Right forelimb (tissue), 1 donor: ENCODE data around the gene P3H1.
"Not testable (repeated sequence)": the region's sequence is repeated elsewhere in the genome, so short reads cannot be mapped to it uniquely, and the experiment has no call there.

ENCODE experiments used
- DNase-seq: peaks from one replicate; pipeline ENCODE4 v3.0.0-alpha.2; 2018

P3H1 gene

GRCh38 chr1:42730002-42730401 is 36.8 kb downstream of the P3H1 start:
- no peak for DNase-seq

- DNase-seq: not testable (repeated sequence)
Observed at GRCh38 chr1:42725820-42726219, 41.0 kb downstream of the P3H1 start.

GRCh38 chr1:42723511-42723910 is 43.3 kb downstream of the P3H1 start:
- DNase-seq: no peak

GRCh38 chr1:42722403-42722802 is 44.4 kb downstream of the P3H1 start:
- not testable (repeated sequence) for DNase-seq

GRCh38 chr1:42721926-42722325 is 44.9 kb downstream of the P3H1 start:
- no peak for DNase-seq

- no peak for DNase-seq
Observed at GRCh38 chr1:42720868-42721267, 46.0 kb downstream of the P3H1 start.

GRCh38 chr1:42714441-42714840 is 52.4 kb downstream of the P3H1 start:
- DNase-seq: not testable (repeated sequence)

- DNase-seq: no peak
Observed at GRCh38 chr1:42713293-42713692, 53.5 kb downstream of the P3H1 start.

GRCh38 chr1:42712808-42713207 is 54.0 kb downstream of the P3H1 start:
- not testable (repeated sequence) for DNase-seq

- no peak for DNase-seq
Observed at GRCh38 chr1:42703888-42704464, 62.9 kb downstream of the P3H1 start.

GRCh38 chr1:42700006-42700405 is 66.8 kb downstream of the P3H1 start:
- DNase-seq: no peak

GRCh38 chr1:42698081-42698813 is 68.6 kb downstream of the P3H1 start:
- no peak for DNase-seq
